Natural killer cell treated with Interleukin-12 subunit alpha and Interleukin-12 subunit beta and Interleukin-15 and Interleukin-18, amount 100 ng/mL, for 72 hours (primary cell): ENCODE results near the gene RAB43. TPM values are rescaled to one million over a fixed set of nuclear protein-coding genes. Genes with fewer than 3 reads are reported as not detected.

Source experiments
- ATAC-seq, 2 donors: fragments of 150-1000 bp; cut with Tn5 transposase in 1 of 2; sonication (Bioruptor Pico), chemical (Tn5 transposase) in 1 of 2; 2 replicates each; pipeline ENCODE4 v1.10.0; 2021
- DNase-seq: peaks from one replicate; pipeline ENCODE4 v3.0.0; 2022; ENCODE audit warnings: low spot score
- H3K27ac Mint-ChIP-seq, 2 donors: 1 replicate in 1 of 2; 2 replicates in 1 of 2; pipeline ENCODE4 v1.8.0; 2022; ENCODE audit warnings: mixed read lengths in 2 of 2, mild to moderate bottlenecking in 1 of 2, moderate library complexity in 1 of 2
- H3K27me3 Mint-ChIP-seq, 2 donors: 1 replicate in 1 of 2; 2 replicates in 1 of 2; pipeline ENCODE4 v1.8.0; 2022; ENCODE audit warnings: mixed read lengths in 2 of 2
- H3K36me3 Mint-ChIP-seq: one replicate; pipeline ENCODE4 v1.8.0; 2022; ENCODE audit warnings: mixed read lengths
- H3K4me1 Mint-ChIP-seq, 2 donors: 1 replicate in 1 of 2; 2 replicates in 1 of 2; pipeline ENCODE4 v1.8.0; 2022; ENCODE audit warnings: low read depth in 2 of 2, mixed read lengths in 2 of 2, mild to moderate bottlenecking in 1 of 2
- H3K4me3 Mint-ChIP-seq: one replicate; pipeline ENCODE4 v1.8.0; 2022; ENCODE audit warnings: mixed read lengths
- H3K9me3 Mint-ChIP-seq: 2 replicates; pipeline ENCODE4 v1.8.0; 2022; ENCODE audit warnings: mixed read lengths
- total RNA-seq, 2 donors: library from RNA; stranded (reverse); gene quantifications; one replicate each; pipeline ENCODE4 v1.2.3, GENCODE V29; 2022

Gene RAB43
- total RNA-seq, 2 donors from 2014 or later, result 50.7 to 53.9 TPM

DNA sequence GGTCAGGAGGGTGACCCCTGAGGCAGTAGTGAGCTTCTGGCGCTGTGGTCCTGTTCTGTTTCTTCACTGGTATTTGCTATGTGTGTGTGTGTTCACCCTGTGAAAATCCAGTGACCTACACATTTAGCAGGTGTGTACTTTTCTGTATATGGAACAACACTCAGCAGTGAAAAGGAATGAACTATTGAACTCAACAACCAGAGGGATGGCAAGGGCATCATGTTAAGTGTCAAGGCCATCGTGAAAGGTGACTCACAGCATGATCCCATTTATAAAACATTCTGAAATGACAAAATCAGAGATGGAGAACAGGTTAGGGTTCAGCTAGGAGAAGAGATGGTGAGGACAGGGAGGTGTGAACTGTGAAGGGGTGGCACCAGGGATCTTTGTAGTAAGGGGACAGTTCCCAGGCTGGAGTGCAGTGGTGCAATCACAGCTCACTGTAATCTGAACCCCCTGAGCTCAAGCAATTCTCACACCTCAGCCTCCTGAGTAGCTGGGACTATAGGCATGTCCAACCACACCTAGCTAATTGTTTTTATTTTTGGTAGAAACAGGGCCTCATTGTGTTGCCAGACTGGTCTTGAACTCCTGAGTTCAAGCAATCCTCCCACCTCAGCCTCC lies 10.0 kb upstream of the RAB43 start:
- Mint-ChIP-seq H3K9me3 (no peaks in the 10 kb centered on the region), H3K4me3 (no peak overlapping the region), H3K27ac (peak overlapping the region; percentile 54 to 82), H3K27me3 (no peaks in the 10 kb centered on the region), H3K4me1 (peaks cover 18 to 23% of the 10 kb centered on the region in 2 donors), H3K36me3 (peaks cover 23% of the 10 kb centered on the region)
- ATAC-seq, result no peak
- no peak for DNase-seq

- H3K27me3 Mint-ChIP-seq, result no peaks in the 10 kb centered on the region
- ATAC-seq (no peak), DNase-seq (no peak)
- H3K9me3 Mint-ChIP-seq, result no peaks in the 10 kb centered on the region
- H3K27ac Mint-ChIP-seq, result no peak overlapping the region
- H3K4me1 Mint-ChIP-seq, result peaks cover 18 to 23% of the 10 kb centered on the region in 2 donors
- H3K36me3 Mint-ChIP-seq, result peaks cover 23% of the 10 kb centered on the region
- no peak overlapping the region for H3K4me3 Mint-ChIP-seq
These were observed 8.7 kb upstream of the RAB43 start for GRCh38 chr3:129130291-129130813.

DNA sequence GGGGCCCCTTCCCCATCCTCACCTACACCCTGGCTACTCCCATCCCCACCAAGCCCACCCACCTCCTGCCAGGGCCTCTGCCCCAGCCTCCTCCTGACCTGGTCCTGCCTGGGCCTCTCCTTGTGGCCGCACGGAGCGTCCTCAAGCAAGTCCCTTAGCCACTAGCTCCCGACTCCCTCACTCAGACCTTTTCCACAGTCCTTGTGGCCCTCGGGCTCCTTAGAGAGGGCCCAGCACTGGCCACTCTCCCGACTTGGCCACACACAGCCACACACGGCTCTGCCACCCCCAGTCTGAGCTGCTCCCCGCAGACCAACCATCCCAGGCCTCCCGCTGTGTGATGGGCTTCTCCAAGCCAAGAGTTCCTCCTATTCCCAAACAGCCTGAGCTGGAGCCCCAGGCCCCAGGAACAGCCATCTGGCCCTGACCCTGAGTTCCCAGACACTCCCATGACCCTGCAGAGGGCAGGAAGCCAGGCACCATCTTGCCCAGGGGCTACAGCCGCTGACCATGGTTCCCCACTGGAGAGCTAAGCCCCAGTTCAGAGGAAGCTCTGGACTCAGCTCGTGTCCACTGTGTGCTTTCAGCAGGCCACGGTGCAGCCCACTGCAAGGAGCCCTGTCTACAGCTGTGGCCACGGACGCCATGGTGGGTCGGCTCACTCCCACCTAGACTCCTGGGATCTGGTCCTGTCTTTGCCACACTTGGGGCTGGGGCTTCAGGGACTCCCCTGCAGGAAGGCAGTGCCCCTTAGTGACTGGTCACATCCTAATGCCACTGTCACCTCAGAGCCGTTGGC lies 7.0 kb upstream of the RAB43 start:
- Mint-ChIP-seq H3K27ac (no peak overlapping the region), H3K4me3 (no peak overlapping the region)

DNA sequence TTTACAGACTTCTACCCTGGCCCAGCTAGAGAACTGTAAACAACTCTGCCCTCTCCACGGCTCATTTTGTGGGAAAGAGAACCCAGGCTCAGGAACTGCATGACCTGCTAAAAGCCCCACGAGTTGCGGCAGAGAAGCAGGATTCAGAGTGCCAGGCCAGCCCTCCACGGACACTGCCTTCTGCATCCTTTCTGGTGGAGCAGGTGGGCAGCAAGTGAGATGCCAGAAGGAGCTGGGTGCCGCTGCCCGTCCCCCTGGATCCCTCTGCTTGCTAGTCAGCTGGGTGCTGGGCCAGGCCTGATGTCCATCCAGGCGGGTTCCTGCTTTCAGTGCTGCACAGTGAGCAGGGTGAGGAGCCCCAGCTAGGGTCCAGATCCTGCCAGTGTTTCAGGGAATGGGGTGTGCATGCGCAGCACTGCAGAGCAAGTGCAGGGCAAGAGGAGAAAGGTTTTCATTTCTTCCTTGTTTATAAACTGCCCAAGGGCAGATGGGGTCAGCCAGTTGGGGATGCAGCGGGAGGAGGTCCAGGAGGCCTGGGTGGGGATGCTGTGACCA lies 5.2 kb upstream of the RAB43 start:
- Mint-ChIP-seq H3K27ac (no peak overlapping the region), H3K4me3 (no peak overlapping the region), H3K4me1 (peaks cover 21 to 24% of the 10 kb centered on the region in 2 donors), H3K9me3 (no peaks in the 10 kb centered on the region), H3K27me3 (no peaks in the 10 kb centered on the region), H3K36me3 (peaks cover 12% of the 10 kb centered on the region)
- no peak for ATAC-seq
- DNase-seq, result no peak

More for the DNA sequence above, 7.0 kb upstream of the RAB43 start:
- Mint-ChIP-seq H3K9me3 (no peaks in the 10 kb centered on the region), H3K4me1 (peaks cover 20% of the 10 kb centered on the region in 2 donors), H3K36me3 (peaks cover 12% of the 10 kb centered on the region), H3K27me3 (no peaks in the 10 kb centered on the region)
- DNase-seq (no peak), ATAC-seq (no peak)

DNA sequence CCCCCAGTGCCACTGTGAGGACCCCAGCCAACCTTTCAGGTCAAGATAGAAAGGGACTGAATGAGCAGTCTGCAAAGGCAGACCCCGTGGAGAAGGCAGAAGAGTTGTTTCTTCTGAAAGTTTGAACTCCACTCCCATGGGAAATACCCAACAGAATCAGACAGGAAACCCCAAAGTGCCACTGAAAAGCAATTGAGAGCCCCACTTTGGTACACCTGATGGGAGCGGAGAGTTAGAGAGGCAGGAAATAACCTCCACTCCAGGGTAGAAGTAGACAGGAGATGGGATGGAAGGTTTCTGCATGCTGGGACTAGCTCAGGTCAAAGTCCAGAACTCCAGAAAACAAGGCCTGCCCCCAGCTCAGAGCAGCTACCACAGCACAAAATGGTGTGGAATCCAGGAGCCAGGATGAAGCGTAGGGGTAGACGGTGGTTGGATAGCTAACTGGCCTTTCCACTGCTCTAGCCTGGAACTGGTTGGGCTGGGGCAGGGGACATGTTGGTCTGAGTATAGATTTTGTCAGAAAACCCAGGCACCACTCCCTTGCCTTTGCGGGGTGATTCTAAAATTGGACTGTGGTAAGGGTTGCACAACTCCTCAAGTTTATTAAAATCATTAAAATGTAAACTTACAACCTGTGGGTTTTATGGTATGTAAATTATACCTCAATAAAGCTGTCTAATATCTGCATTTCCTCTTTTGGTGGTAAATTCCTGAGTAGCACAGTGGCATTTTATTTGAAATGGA lies 1.9 kb upstream of the RAB43 start:
- ATAC-seq (no peak), DNase-seq (no peak)
- H3K36me3 Mint-ChIP-seq, result no peaks in the 10 kb centered on the region
- no peaks in the 10 kb centered on the region for H3K9me3 Mint-ChIP-seq
- H3K27me3 Mint-ChIP-seq, result no peaks in the 10 kb centered on the region
- peaks cover 35 to 39% of the 10 kb centered on the region in 2 donors for H3K4me1 Mint-ChIP-seq
- H3K4me3 Mint-ChIP-seq, result peak overlapping the region; percentile 67
- peak overlapping the region; percentile 88 to 95 for H3K27ac Mint-ChIP-seq

- Mint-ChIP-seq H3K4me3 (peak overlapping the region; percentile 67), H3K27ac (peak overlapping the region; percentile 88 to 95), H3K9me3 (no peaks in the 10 kb centered on the region), H3K4me1 (peaks cover 45 to 48% of the 10 kb centered on the region in 2 donors), H3K36me3 (peaks cover 6% of the 10 kb centered on the region), H3K27me3 (no peaks in the 10 kb centered on the region)
- DNase-seq (no peak), ATAC-seq (no peak)
These were observed 908 bp upstream of the RAB43 start for GRCh38 chr3:129122412-129123011.

DNA sequence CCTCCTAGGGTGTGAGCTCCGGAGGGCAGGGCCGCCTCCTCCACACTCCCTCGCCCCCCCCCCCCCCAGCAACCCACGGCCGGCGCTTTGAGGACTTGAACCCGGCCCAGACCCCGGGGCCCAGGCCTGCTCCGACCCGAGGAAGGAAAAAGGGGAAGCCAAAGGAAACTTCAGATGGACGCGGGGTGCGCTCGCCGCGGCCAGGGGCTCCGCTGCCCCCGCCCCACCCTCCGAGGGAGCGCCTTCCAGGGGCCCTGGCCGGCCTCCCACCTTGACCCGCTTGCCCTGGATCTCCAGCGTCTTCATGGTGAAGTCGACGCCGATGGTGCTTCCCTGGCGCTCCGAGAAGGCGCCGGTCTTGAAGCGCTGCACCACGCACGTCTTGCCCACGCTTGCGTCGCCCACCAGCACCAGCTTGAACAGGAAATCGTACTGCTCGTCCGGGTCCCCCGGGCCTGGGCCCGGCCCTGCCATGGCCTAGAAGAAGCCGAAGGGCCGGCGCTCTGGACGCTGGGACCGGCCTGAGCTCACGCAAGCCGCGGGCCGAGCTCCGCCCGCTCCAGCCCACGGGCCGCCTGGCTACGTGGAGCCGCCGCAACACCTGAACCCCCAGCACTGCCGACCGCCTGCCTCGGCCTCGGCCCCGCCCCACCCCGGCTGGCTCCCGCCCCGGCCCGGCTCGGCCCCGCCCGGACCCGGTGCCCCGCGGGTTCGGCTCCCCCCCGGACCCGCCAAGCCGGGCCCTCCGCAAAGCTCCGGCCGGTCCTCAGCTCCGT lies 400 bp downstream of the RAB43 start:
- H3K4me3 Mint-ChIP-seq, result peak overlapping the region; percentile 96

GRCh38 chr3:129120254-129121004 lies 1.2 kb downstream of the RAB43 start:
- Mint-ChIP-seq H3K4me1 (peaks cover 55 to 61% of the 10 kb centered on the region in 2 donors), H3K36me3 (peaks cover 7% of the 10 kb centered on the region)
- DNase-seq, result peak; percentile 96

More for the DNA sequence above, 400 bp downstream of the RAB43 start:
- Mint-ChIP-seq H3K27ac (peak overlapping the region; percentile 95), H3K27me3 (no peaks in the 10 kb centered on the region), H3K4me1 (peaks cover 53 to 58% of the 10 kb centered on the region in 2 donors), H3K9me3 (no peaks in the 10 kb centered on the region), H3K36me3 (peaks cover 7% of the 10 kb centered on the region)
- DNase-seq, result no peak
- peak in 1 of 2 donors; percentile 50 for ATAC-seq

GRCh38 chr3:129119365-129120100 lies 2.1 kb downstream of the RAB43 start:
- ATAC-seq, result no peak
- Mint-ChIP-seq H3K4me1 (peaks cover 60 to 67% of the 10 kb centered on the region in 2 donors), H3K9me3 (no peaks in the 10 kb centered on the region), H3K4me3 (peak overlapping the region; percentile 96), H3K36me3 (peaks cover 7% of the 10 kb centered on the region), H3K27me3 (no peaks in the 10 kb centered on the region), H3K27ac (peak overlapping the region; percentile 95)
- no peak for DNase-seq

More at GRCh38 chr3:129120254-129121004, 1.2 kb downstream of the RAB43 start:
- Mint-ChIP-seq H3K27me3 (no peaks in the 10 kb centered on the region), H3K27ac (peak overlapping the region; percentile 95), H3K4me3 (peak overlapping the region; percentile 96), H3K9me3 (no peaks in the 10 kb centered on the region)
- ATAC-seq, result peak; percentile 87 to 89

- Mint-ChIP-seq H3K36me3 (peaks cover 7% of the 10 kb centered on the region), H3K9me3 (no peaks in the 10 kb centered on the region), H3K4me1 (peaks cover 64 to 70% of the 10 kb centered on the region in 2 donors), H3K4me3 (peak overlapping the region; percentile 96), H3K27me3 (no peaks in the 10 kb centered on the region), H3K27ac (peak overlapping the region; percentile 95)
- no peak for DNase-seq
- ATAC-seq, result no peak
These were observed 2.9 kb downstream of the RAB43 start for GRCh38 chr3:129118745-129119144.

GRCh38 chr3:129117134-129117533 lies 4.5 kb downstream of the RAB43 start:
- peak overlapping the region; percentile 95 for H3K27ac Mint-ChIP-seq
- no peak for ATAC-seq
- H3K9me3 Mint-ChIP-seq, result no peaks in the 10 kb centered on the region
- DNase-seq, result no peak
- no peaks in the 10 kb centered on the region for H3K27me3 Mint-ChIP-seq
- H3K4me1 Mint-ChIP-seq, result peaks cover 56 to 57% of the 10 kb centered on the region in 2 donors
- H3K36me3 Mint-ChIP-seq, result peaks cover 7% of the 10 kb centered on the region
- H3K4me3 Mint-ChIP-seq, result peak overlapping the region; percentile 96
